ENCODE data around the gene ACTL7B. TPM values are rescaled to one million over a fixed set of nuclear protein-coding genes. Genes with fewer than 3 reads are reported as not detected.

ACTL7B gene
- total and polyA plus RNA-seq, 2 experiments from 2014 or later: not detected

GRCh38 chr9:108866001-108866420 is 10.2 kb upstream of the ACTL7B start:
- H3K4me3 ChIP-seq: no peak overlapping the region
- H3K27ac Mint-ChIP-seq: no peak overlapping the region
- peaks cover 4% of the 10 kb centered on the region; the same call in 1 of the 3 replicates for H3K36me3 Mint-ChIP-seq (ENCODE audit: low read depth)
- no peak overlapping the region for H2AFZ ChIP-seq
- H3K4me2 ChIP-seq: no peak overlapping the region
- no peak for TF ChIP-seq ZNF331 (CRISPR knock-in tag; IDR thresholded peaks at IDR 0.05; ENCODE audit: low read depth)
- no peak for TF ChIP-seq EZH2phosphoT487 (IDR thresholded peaks at IDR 0.05; ENCODE audit: unreplicated experiment)
- TF ChIP-seq CREB1 (CRISPR knock-in tag; IDR thresholded peaks at IDR 0.05; ENCODE audit: low read depth): no peak
- TF ChIP-seq ZNF462 (CRISPR knock-in tag; IDR thresholded peaks at IDR 0.05): no peak
- no peak for TF ChIP-seq STAT1 (IDR thresholded peaks at IDR 0.05; ENCODE audit: unreplicated experiment)
- no peak for TF ChIP-seq EZH2 (IDR thresholded peaks at IDR 0.05; ENCODE audit: low read depth, unreplicated experiment)
- TF ChIP-seq CTCF (conservative IDR thresholded peaks at IDR 0.05; ENCODE audit: low read depth in 2 of 2): no peak
- TF ChIP-seq JUNB (IDR thresholded peaks at IDR 0.05; ENCODE audit: unreplicated experiment): no peak
- no peak for TF ChIP-seq NANOG (IDR thresholded peaks at IDR 0.05; ENCODE audit: borderline replicate concordance)
- TF ChIP-seq POLR2AphosphoS5 (IDR thresholded peaks at IDR 0.05; ENCODE audit: low read depth): no peak
- no peak for TF ChIP-seq ZNF114 (CRISPR knock-in tag; IDR thresholded peaks at IDR 0.05)
- no peak for TF ChIP-seq REST (IDR thresholded peaks at IDR 0.05; ENCODE audit: unreplicated experiment)
- TF ChIP-seq ETS1 (IDR thresholded peaks at IDR 0.05): no peak
- H3K27ac ChIP-seq (ENCODE audit: low read depth): no peak overlapping the region
- 0 out of 2 replicates have a peak, but pooled peaks cover 3% of the 10 kb centered on the region for H4K20me1 ChIP-seq (replicated peaks; ENCODE audit: insufficient read depth)
- ATAC-seq: no peak
- no peaks in the 10 kb centered on the region for H3K79me2 ChIP-seq (replicated peaks; ENCODE audit: insufficient read depth)
- no peaks in the 10 kb centered on the region for H3K4me1 ChIP-seq (ENCODE audit: insufficient read depth)
- no peaks in the 10 kb centered on the region for H3K9me2 ChIP-seq (ENCODE audit: insufficient read depth)
- no peaks in the 10 kb centered on the region for H3K36me3 ChIP-seq (ENCODE audit: insufficient read depth)
- H3F3A ChIP-seq (replicated peaks; ENCODE audit: low read depth): no peaks in the 10 kb centered on the region
- no peak overlapping the region for H3K4me3 Mint-ChIP-seq
- no peaks in the 10 kb centered on the region for H3K9me3 Mint-ChIP-seq
- H3K27me3 ChIP-seq (ENCODE audit: insufficient read depth): no peaks in the 10 kb centered on the region
- DNase-seq (ENCODE audit: low spot score): no peak
- H3K27me3 Mint-ChIP-seq (ENCODE audit: insufficient read depth, low read depth, poor library complexity): peaks cover 4% of the 10 kb centered on the region
- H3K4me1 Mint-ChIP-seq: no peaks in the 10 kb centered on the region

Measured in GM23338 (cell line).